ENCODE measurements around the gene DPP6.

DNA sequence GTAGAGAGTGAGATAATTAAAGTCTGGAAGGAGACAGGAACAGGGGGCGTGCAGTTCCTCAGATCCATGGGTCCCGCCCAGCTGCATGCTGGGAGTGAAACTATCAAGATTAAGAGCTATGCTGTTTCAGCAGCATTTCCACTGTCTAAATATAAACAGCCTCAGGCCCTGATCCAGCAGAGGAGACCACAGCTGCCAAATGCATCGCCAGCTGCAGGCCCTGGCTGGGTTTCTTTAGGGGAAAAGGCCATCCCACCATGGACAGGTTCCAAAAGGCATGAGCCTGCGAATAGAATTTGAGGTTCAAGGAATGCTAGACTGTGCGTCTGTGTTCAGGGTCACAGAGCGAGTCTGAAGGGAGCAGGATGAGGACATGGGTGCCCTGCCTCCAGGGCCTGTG is 539.3 kb downstream of the DPP6 start:
- TF ChIP-seq CREB1 (CRISPR knock-in tag; IDR thresholded peaks at IDR 0.05): no peak
- TF ChIP-seq, protein P1, sequence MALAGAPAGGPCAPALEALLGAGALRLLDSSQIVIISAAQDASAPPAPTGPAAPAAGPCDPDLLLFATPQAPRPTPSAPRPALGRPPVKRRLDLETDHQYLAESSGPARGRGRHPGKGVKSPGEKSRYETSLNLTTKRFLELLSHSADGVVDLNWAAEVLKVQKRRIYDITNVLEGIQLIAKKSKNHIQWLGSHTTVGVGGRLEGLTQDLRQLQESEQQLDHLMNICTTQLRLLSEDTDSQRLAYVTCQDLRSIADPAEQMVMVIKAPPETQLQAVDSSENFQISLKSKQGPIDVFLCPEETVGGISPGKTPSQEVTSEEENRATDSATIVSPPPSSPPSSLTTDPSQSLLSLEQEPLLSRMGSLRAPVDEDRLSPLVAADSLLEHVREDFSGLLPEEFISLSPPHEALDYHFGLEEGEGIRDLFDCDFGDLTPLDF (CRISPR knock-in tag; IDR thresholded peaks at IDR 0.05): no peak
- TF ChIP-seq, protein P2, sequence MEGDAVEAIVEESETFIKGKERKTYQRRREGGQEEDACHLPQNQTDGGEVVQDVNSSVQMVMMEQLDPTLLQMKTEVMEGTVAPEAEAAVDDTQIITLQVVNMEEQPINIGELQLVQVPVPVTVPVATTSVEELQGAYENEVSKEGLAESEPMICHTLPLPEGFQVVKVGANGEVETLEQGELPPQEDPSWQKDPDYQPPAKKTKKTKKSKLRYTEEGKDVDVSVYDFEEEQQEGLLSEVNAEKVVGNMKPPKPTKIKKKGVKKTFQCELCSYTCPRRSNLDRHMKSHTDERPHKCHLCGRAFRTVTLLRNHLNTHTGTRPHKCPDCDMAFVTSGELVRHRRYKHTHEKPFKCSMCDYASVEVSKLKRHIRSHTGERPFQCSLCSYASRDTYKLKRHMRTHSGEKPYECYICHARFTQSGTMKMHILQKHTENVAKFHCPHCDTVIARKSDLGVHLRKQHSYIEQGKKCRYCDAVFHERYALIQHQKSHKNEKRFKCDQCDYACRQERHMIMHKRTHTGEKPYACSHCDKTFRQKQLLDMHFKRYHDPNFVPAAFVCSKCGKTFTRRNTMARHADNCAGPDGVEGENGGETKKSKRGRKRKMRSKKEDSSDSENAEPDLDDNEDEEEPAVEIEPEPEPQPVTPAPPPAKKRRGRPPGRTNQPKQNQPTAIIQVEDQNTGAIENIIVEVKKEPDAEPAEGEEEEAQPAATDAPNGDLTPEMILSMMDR (IDR thresholded peaks at IDR 0.05): no peak
- no peak for TF ChIP-seq TCF7 (CRISPR knock-in tag; IDR thresholded peaks at IDR 0.05; ENCODE audit: low read depth)
- TF ChIP-seq, protein P3, sequence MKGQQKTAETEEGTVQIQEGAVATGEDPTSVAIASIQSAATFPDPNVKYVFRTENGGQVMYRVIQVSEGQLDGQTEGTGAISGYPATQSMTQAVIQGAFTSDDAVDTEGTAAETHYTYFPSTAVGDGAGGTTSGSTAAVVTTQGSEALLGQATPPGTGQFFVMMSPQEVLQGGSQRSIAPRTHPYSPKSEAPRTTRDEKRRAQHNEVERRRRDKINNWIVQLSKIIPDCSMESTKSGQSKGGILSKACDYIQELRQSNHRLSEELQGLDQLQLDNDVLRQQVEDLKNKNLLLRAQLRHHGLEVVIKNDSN (CRISPR knock-in tag; IDR thresholded peaks at IDR 0.05): no peak
- TF ChIP-seq, protein P4, sequence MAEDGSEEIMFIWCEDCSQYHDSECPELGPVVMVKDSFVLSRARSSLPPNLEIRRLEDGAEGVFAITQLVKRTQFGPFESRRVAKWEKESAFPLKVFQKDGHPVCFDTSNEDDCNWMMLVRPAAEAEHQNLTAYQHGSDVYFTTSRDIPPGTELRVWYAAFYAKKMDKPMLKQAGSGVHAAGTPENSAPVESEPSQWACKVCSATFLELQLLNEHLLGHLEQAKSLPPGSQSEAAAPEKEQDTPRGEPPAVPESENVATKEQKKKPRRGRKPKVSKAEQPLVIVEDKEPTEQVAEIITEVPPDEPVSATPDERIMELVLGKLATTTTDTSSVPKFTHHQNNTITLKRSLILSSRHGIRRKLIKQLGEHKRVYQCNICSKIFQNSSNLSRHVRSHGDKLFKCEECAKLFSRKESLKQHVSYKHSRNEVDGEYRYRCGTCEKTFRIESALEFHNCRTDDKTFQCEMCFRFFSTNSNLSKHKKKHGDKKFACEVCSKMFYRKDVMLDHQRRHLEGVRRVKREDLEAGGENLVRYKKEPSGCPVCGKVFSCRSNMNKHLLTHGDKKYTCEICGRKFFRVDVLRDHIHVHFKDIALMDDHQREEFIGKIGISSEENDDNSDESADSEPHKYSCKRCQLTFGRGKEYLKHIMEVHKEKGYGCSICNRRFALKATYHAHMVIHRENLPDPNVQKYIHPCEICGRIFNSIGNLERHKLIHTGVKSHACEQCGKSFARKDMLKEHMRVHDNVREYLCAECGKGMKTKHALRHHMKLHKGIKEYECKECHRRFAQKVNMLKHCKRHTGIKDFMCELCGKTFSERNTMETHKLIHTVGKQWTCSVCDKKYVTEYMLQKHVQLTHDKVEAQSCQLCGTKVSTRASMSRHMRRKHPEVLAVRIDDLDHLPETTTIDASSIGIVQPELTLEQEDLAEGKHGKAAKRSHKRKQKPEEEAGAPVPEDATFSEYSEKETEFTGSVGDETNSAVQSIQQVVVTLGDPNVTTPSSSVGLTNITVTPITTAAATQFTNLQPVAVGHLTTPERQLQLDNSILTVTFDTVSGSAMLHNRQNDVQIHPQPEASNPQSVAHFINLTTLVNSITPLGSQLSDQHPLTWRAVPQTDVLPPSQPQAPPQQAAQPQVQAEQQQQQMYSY (CRISPR knock-in tag; IDR thresholded peaks at IDR 0.05): no peak
- no peak for TF ChIP-seq JUN (CRISPR knock-in tag; IDR thresholded peaks at IDR 0.05)
- TF ChIP-seq, protein P5, sequence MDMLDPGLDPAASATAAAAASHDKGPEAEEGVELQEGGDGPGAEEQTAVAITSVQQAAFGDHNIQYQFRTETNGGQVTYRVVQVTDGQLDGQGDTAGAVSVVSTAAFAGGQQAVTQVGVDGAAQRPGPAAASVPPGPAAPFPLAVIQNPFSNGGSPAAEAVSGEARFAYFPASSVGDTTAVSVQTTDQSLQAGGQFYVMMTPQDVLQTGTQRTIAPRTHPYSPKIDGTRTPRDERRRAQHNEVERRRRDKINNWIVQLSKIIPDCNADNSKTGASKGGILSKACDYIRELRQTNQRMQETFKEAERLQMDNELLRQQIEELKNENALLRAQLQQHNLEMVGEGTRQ (CRISPR knock-in tag; IDR thresholded peaks at IDR 0.05): no peak
- TF ChIP-seq, protein P6, sequence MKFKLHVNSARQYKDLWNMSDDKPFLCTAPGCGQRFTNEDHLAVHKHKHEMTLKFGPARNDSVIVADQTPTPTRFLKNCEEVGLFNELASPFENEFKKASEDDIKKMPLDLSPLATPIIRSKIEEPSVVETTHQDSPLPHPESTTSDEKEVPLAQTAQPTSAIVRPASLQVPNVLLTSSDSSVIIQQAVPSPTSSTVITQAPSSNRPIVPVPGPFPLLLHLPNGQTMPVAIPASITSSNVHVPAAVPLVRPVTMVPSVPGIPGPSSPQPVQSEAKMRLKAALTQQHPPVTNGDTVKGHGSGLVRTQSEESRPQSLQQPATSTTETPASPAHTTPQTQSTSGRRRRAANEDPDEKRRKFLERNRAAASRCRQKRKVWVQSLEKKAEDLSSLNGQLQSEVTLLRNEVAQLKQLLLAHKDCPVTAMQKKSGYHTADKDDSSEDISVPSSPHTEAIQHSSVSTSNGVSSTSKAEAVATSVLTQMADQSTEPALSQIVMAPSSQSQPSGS (CRISPR knock-in tag; IDR thresholded peaks at IDR 0.05; ENCODE audit: borderline replicate concordance, low read depth): no peak
- TF ChIP-seq TP53 (CRISPR knock-in tag; IDR thresholded peaks at IDR 0.05): no peak
